ENCODE data around the gene TMED8. TPM values are rescaled to one million over a fixed set of nuclear protein-coding genes. Genes with fewer than 3 reads are reported as not detected.

Gene TMED8
- total RNA-seq, 2 donors from 2014 or later = 6.6 to 7.5 TPM

- DNase-seq (ENCODE audit: low spot score) = no peak
- Histone ChIP-seq H3K4me3 (no peak overlapping the region), H3K36me3 (no peaks in the 10 kb centered on the region)
Measured at GRCh38 chr14:77316195-77316505, 60.7 kb downstream of the TMED8 start.

DNA sequence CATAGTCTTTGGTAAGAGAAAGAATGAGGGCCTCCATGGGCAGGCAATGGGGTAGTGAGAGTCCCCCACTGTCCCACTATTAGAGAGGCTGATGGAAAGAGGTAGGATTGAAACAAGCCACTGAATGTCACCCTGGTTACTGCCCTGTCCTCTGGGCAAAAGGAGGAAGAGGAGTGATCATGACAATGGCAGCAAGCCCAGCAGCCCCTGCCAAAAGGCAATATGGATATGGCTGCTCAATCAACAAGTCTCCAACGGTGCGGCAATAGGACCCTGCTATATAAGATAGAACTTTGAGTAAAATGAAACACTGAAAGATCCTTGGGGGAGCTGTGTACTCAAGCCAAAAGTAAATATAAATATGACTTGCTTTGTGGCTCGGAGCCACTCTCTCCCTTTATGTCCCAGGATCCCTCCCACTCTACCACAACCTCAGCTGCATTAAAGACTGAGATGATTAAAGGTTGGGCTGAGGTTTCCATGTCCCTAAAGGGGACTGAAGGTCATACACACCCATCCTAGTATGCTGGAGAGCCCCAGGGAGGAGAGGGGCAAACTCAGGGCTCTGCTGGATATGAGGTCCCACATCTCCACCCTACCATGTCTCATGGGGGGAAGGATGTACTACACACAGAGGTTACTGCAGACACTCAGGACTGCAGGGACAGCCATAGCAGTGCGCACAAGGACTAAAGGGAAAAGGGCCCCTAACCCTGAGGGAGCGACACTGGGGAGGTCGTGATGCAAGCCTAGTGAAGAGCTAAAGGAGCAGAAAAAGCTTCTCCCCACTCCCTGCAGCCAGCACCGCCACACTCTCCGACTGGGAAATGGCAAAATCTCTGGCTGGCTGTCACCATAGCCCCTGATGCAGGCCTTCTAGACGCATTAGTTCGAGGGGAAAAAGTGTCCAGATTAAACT lies 62.1 kb downstream of the TMED8 start:
- Histone ChIP-seq H3K9me3 (no peaks in the 10 kb centered on the region), H3K4me1 (peaks cover 0 to 51% of the 10 kb centered on the region in 2 donors), H3K4me3 (no peak overlapping the region), H3K27me3 (no peaks in the 10 kb centered on the region), H3K36me3 (no peaks in the 10 kb centered on the region), H3K27ac (peak overlapping the region in 1 of 2 donors; percentile 48)
- no peak for DNase-seq (ENCODE audit: low spot score)
- TF ChIP-seq, protein P1, sequence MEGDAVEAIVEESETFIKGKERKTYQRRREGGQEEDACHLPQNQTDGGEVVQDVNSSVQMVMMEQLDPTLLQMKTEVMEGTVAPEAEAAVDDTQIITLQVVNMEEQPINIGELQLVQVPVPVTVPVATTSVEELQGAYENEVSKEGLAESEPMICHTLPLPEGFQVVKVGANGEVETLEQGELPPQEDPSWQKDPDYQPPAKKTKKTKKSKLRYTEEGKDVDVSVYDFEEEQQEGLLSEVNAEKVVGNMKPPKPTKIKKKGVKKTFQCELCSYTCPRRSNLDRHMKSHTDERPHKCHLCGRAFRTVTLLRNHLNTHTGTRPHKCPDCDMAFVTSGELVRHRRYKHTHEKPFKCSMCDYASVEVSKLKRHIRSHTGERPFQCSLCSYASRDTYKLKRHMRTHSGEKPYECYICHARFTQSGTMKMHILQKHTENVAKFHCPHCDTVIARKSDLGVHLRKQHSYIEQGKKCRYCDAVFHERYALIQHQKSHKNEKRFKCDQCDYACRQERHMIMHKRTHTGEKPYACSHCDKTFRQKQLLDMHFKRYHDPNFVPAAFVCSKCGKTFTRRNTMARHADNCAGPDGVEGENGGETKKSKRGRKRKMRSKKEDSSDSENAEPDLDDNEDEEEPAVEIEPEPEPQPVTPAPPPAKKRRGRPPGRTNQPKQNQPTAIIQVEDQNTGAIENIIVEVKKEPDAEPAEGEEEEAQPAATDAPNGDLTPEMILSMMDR (IDR thresholded peaks at IDR 0.05) = no peak

More at GRCh38 chr14:77316195-77316505, 60.7 kb downstream of the TMED8 start:
- TF ChIP-seq, protein P1 (IDR thresholded peaks at IDR 0.05) = peak; percentile 5 to 12
- Histone ChIP-seq H3K27ac (no peak overlapping the region), H3K4me1 (peaks cover 0 to 54% of the 10 kb centered on the region in 2 donors), H3K9me3 (no peaks in the 10 kb centered on the region), H3K27me3 (no peaks in the 10 kb centered on the region)

- no peaks in the 10 kb centered on the region for H3K27me3 ChIP-seq
- H3K4me1 ChIP-seq = peaks cover 0 to 44% of the 10 kb centered on the region in 2 donors
- DNase-seq (ENCODE audit: low spot score) = no peak
- H3K9me3 ChIP-seq = no peaks in the 10 kb centered on the region
- H3K36me3 ChIP-seq = no peaks in the 10 kb centered on the region
- TF ChIP-seq, protein P1 (IDR thresholded peaks at IDR 0.05) = no peak
- no peak overlapping the region for H3K4me3 ChIP-seq
- no peak overlapping the region for H3K27ac ChIP-seq
Measured at GRCh38 chr14:77314043-77314442, 62.9 kb downstream of the TMED8 start.

GRCh38 chr14:77313371-77313770 lies 63.5 kb downstream of the TMED8 start:
- TF ChIP-seq, protein P1 (IDR thresholded peaks at IDR 0.05) = no peak
- DNase-seq (ENCODE audit: low spot score) = no peak
- Histone ChIP-seq H3K27me3 (no peaks in the 10 kb centered on the region), H3K4me1 (peaks cover 0 to 42% of the 10 kb centered on the region in 2 donors), H3K36me3 (no peaks in the 10 kb centered on the region), H3K4me3 (no peak overlapping the region), H3K27ac (no peak overlapping the region), H3K9me3 (no peaks in the 10 kb centered on the region)

DNA sequence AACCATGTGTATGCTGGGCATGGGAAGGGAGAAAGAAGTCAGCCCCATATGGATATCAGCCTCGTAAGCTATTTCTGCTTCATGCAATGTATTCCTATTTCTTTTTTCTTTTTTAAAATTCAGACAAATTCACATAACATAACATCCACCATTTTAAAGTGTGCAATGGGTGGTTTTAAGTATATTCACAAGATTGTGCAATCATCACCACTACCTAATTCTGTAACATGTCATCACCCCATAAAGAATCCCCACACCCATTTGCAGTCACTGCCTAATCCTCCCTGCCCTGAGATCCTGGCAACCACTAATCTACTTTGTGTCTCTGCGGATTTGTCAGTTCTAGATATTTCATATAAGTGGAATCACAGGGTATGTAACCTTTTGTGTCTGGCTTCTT lies 65.7 kb downstream of the TMED8 start:
- H3K4me3 ChIP-seq = no peak overlapping the region
- peaks cover 0 to 43% of the 10 kb centered on the region in 2 donors for H3K4me1 ChIP-seq
- no peak overlapping the region for H3K27ac ChIP-seq
- no peaks in the 10 kb centered on the region for H3K9me3 ChIP-seq
- TF ChIP-seq, protein P1 (IDR thresholded peaks at IDR 0.05) = no peak
- no peak for DNase-seq (ENCODE audit: low spot score)
- no peaks in the 10 kb centered on the region for H3K36me3 ChIP-seq
- H3K27me3 ChIP-seq = no peaks in the 10 kb centered on the region

All from right atrium auricular region (tissue), 2 donors.